Measurements from ENCODE around the gene ITPRID1.

Gene ITPRID1

DNA sequence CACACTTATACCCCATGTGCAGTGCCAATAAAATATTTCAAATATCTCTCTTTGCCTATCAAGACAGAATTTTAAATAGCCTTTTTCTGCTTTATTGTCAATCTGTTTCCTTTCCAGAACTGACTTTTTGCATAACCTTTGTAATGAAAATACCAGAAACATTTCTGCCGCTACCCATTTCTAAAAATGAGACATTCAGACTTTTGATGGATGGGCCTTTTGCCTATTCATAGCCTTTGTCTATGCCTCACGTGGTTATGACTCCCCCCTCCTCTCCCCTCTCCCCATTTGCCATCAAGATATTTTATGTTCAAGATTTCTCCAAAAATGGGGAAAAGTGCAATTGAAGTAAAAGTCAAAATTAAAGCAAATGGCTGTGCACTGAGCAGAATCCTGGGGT lies 179.0 kb downstream of the ITPRID1 start:
- no peaks in the 10 kb centered on the region for H4K20me1 ChIP-seq (ENCODE audit: insufficient read depth, low read length)
- no peak overlapping the region for H3K4me3 ChIP-seq (ENCODE audit: low read length)
- H3K27ac ChIP-seq (ENCODE audit: low read length) = no peak overlapping the region
- TF ChIP-seq, protein P1, sequence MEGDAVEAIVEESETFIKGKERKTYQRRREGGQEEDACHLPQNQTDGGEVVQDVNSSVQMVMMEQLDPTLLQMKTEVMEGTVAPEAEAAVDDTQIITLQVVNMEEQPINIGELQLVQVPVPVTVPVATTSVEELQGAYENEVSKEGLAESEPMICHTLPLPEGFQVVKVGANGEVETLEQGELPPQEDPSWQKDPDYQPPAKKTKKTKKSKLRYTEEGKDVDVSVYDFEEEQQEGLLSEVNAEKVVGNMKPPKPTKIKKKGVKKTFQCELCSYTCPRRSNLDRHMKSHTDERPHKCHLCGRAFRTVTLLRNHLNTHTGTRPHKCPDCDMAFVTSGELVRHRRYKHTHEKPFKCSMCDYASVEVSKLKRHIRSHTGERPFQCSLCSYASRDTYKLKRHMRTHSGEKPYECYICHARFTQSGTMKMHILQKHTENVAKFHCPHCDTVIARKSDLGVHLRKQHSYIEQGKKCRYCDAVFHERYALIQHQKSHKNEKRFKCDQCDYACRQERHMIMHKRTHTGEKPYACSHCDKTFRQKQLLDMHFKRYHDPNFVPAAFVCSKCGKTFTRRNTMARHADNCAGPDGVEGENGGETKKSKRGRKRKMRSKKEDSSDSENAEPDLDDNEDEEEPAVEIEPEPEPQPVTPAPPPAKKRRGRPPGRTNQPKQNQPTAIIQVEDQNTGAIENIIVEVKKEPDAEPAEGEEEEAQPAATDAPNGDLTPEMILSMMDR (IDR thresholded peaks at IDR 0.05; ENCODE audit: low read depth, low read length) = no peak
- no peak for TF ChIP-seq EZH2phosphoT487 (IDR thresholded peaks at IDR 0.05; ENCODE audit: low read depth)
- no peak overlapping the region for H3K9ac ChIP-seq (ENCODE audit: low read length)
- H3K79me2 ChIP-seq (ENCODE audit: low read length) = no peaks in the 10 kb centered on the region
- H3K4me2 ChIP-seq (ENCODE audit: low read length) = no peak overlapping the region
- no peaks in the 10 kb centered on the region for H3K36me3 ChIP-seq (replicated peaks; ENCODE audit: low read depth, low read length)
- H3K4me1 ChIP-seq (ENCODE audit: low read length) = peaks cover 13% of the 10 kb centered on the region
- H2AFZ ChIP-seq (ENCODE audit: low read depth, low read length) = no peak overlapping the region
- peaks cover 15% of the 10 kb centered on the region; the same call in 1 of the 2 replicates for H3K27me3 ChIP-seq (ENCODE audit: low read depth, low read length)
- no peaks in the 10 kb centered on the region for H3K9me3 ChIP-seq (ENCODE audit: insufficient read depth, low read length)

DNA sequence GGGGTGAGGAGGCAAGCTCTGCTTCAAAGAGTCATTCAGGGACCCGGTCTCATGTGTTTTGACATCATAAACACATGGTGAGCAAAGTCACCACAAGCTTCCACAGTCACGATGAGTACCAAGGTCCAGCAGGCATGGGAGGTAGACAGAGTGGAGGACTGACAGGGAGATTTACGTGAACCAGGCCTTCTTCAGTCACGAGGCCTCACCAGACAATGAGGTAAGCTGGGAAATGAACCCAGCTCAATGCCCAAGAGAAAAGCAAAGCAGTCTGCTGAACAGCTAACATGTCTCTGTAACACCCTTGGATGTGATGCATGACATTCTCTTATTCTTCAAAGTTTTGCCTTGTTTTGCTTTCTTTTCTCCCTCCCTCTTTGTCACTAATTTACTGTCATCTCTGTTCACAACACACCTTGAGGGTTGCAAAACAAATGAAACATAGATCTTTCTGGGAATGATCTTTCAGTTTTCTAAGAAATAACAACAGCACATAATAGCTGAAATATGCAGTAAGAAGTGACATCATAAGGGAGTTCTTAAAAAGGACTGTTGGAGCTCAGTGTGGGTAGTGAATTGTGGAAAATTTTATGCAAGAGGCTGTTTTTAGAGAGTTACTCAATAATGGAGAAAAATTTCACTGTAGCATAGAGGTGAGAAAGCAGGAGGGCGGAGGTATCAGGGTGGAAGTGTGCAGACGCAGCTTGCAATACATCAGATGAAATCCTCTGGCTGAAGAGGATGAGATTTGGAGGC lies 182.1 kb downstream of the ITPRID1 start:
- Histone ChIP-seq H2AFZ (ENCODE audit: low read depth, low read length) (no peak overlapping the region), H3K27me3 (ENCODE audit: low read depth, low read length) (peaks cover 8% of the 10 kb centered on the region; the same call in 1 of the 2 replicates), H3K36me3 (replicated peaks; ENCODE audit: low read depth, low read length) (no peaks in the 10 kb centered on the region), H3K4me3 (ENCODE audit: low read length) (no peak overlapping the region), H3K79me2 (ENCODE audit: low read length) (no peaks in the 10 kb centered on the region), H3K9ac (ENCODE audit: low read length) (no peak overlapping the region), H3K27ac (ENCODE audit: low read length) (no peak overlapping the region), H3K4me1 (ENCODE audit: low read length) (no peaks in the 10 kb centered on the region), H4K20me1 (ENCODE audit: insufficient read depth, low read length) (no peaks in the 10 kb centered on the region), H3K4me2 (ENCODE audit: low read length) (no peak overlapping the region), H3K9me3 (ENCODE audit: insufficient read depth, low read length) (no peaks in the 10 kb centered on the region)
- no peak for TF ChIP-seq EZH2phosphoT487 (IDR thresholded peaks at IDR 0.05; ENCODE audit: low read depth)
- TF ChIP-seq, protein P1 (IDR thresholded peaks at IDR 0.05; ENCODE audit: low read depth, low read length) = no peak

DNA sequence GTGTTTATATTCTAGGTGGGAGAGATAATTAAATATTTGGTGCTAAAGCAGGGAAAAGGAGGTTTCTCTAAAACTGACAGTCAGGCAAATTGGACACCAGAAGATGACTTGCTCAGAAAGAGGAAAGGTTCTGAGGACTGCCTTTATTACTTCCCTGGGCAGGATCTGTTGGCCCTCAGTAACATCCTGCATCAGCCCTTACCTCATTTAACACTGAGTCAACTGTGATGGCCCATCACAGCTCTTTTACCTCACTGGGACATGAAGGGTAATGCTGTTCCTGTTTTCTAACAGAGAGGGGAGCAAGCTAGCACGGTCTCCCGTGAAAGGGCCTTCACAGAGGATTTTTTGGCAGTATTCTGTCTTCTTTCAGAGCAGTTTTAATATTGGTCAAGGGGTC lies 185.2 kb downstream of the ITPRID1 start:
- no peak overlapping the region for H3K27ac ChIP-seq (ENCODE audit: low read length)

DNA sequence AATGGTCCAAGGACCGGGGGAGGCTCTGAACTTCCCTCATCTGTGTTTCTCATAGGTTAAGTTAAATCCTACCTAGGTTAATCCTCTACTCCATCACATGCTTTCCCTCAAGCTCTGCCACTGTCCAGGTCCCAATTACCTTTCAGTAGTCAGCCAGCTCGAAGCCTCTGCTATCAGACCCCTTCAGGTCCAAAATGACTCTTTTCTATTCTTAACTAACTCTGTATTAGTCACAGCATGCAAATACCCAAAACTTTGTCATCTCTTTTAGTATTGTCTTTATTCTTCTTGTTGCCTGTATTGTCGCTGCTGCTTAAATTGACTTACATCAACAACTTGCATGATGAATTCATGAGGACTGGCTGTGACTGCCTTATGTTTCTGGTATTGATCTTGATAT lies 188.5 kb downstream of the ITPRID1 start:
- H3K9me3 ChIP-seq (ENCODE audit: insufficient read depth, low read length) = no peaks in the 10 kb centered on the region
- H3K4me3 ChIP-seq (ENCODE audit: low read length) = no peak overlapping the region
- H3K79me2 ChIP-seq (ENCODE audit: low read length) = no peaks in the 10 kb centered on the region
- no peaks in the 10 kb centered on the region for H3K4me1 ChIP-seq (ENCODE audit: low read length)
- no peak overlapping the region for H2AFZ ChIP-seq (ENCODE audit: low read depth, low read length)
- no peaks in the 10 kb centered on the region for H4K20me1 ChIP-seq (ENCODE audit: insufficient read depth, low read length)
- TF ChIP-seq, protein P1 (IDR thresholded peaks at IDR 0.05; ENCODE audit: low read depth, low read length) = no peak
- TF ChIP-seq EZH2phosphoT487 (IDR thresholded peaks at IDR 0.05; ENCODE audit: low read depth) = no peak
- H3K36me3 ChIP-seq (replicated peaks; ENCODE audit: low read depth, low read length) = no peaks in the 10 kb centered on the region
- no peak overlapping the region for H3K9ac ChIP-seq (ENCODE audit: low read length)
- peaks cover 5% of the 10 kb centered on the region; the same call in 1 of the 2 replicates for H3K27me3 ChIP-seq (ENCODE audit: low read depth, low read length)
- H3K4me2 ChIP-seq (ENCODE audit: low read length) = no peak overlapping the region
- H3K27ac ChIP-seq (ENCODE audit: low read length) = no peak overlapping the region

More for the DNA sequence above, 185.2 kb downstream of the ITPRID1 start:
- H3K9ac ChIP-seq (ENCODE audit: low read length) = no peak overlapping the region
- H3K4me3 ChIP-seq (ENCODE audit: low read length) = no peak overlapping the region
- H3K4me2 ChIP-seq (ENCODE audit: low read length) = no peak overlapping the region
- TF ChIP-seq, protein P1 (IDR thresholded peaks at IDR 0.05; ENCODE audit: low read depth, low read length) = no peak
- no peak for TF ChIP-seq EZH2phosphoT487 (IDR thresholded peaks at IDR 0.05; ENCODE audit: low read depth)
- no peaks in the 10 kb centered on the region for H4K20me1 ChIP-seq (ENCODE audit: insufficient read depth, low read length)
- no peaks in the 10 kb centered on the region for H3K79me2 ChIP-seq (ENCODE audit: low read length)
- H3K4me1 ChIP-seq (ENCODE audit: low read length) = no peaks in the 10 kb centered on the region
- no peaks in the 10 kb centered on the region for H3K9me3 ChIP-seq (ENCODE audit: insufficient read depth, low read length)
- peaks cover 5% of the 10 kb centered on the region; the same call in 1 of the 2 replicates for H3K27me3 ChIP-seq (ENCODE audit: low read depth, low read length)
- H3K36me3 ChIP-seq (replicated peaks; ENCODE audit: low read depth, low read length) = no peaks in the 10 kb centered on the region
- no peak overlapping the region for H2AFZ ChIP-seq (ENCODE audit: low read depth, low read length)

All from OCI-LY3 (cell line).